Measurements from ENCODE around the gene KIF25.

KIF25 gene

DNA sequence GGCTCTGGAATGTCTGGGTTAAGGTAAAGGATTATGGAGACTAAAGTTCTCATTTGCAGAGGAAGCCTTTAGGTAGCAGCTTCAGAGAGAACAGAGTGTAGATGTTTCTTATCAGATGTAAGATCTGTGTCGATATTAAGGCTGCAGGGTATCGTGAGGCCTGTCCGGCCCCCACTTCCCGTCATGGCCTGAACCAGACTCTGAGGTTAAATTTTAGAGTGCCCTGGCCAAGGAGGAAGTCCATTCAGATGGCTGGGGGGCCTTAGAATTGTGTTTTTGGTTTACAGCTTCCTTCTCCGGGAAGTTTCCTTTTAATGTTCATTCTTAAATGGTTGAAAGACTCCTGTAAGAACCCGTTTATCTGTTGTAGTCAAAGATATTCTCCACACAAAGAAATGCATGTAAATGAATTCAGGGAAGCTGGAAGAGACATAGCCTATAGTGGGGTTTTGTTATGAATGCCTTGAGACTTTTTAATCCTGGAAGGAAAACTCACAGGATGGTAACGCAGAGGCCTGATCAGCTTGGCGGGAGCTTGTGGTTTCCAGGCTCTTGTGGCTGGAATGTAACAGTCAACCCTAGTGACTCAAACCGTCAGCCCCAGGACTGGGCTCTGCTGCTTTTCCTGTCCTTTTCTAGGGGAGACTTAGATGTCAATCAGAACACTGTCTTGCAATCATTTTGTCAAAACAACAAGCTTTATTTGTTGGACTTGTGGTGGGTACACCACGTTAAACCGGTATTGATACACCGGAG lies 34.7 kb downstream of the KIF25 start:
- peak; percentile 75 for ATAC-seq
- TF ChIP-seq GLIS3 (CRISPR knock-in tag; IDR thresholded peaks at IDR 0.05): no peak
- TF ChIP-seq, protein P1, sequence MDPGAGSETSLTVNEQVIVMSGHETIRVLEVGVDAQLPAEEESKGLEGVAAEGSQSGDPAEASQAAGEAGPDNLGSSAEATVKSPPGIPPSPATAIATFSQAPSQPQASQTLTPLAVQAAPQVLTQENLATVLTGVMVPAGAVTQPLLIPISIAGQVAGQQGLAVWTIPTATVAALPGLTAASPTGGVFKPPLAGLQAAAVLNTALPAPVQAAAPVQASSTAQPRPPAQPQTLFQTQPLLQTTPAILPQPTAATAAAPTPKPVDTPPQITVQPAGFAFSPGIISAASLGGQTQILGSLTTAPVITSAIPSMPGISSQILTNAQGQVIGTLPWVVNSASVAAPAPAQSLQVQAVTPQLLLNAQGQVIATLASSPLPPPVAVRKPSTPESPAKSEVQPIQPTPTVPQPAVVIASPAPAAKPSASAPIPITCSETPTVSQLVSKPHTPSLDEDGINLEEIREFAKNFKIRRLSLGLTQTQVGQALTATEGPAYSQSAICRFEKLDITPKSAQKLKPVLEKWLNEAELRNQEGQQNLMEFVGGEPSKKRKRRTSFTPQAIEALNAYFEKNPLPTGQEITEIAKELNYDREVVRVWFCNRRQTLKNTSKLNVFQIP (CRISPR knock-in tag; IDR thresholded peaks at IDR 0.05; ENCODE audit: borderline replicate concordance, low read depth): no peak
- no peak for TF ChIP-seq RARB (CRISPR knock-in tag; IDR thresholded peaks at IDR 0.05)

DNA sequence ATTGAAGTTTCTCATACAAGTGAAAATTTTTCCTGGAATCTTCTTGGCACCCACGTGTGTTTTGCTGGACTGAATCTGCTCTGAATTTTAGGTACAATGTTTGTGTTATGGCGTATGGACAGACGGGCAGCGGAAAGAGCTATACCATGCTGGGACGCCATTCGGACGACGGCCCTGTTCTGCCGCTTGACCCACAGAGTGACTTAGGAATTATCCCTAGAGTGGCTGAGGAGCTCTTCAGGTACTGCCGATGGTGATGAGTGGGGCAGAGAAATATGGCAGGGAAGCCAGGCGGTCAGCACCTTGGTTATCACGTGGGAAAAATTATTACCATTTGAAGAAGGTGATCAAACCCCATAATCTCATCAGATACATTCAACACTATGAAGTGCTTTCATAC lies 36.3 kb downstream of the KIF25 start:
- no peak for ATAC-seq
- TF ChIP-seq CSDC2 (CRISPR knock-in tag; IDR thresholded peaks at IDR 0.05) (no peak), ZFP30 (CRISPR knock-in tag; IDR thresholded peaks at IDR 0.05) (no peak), ZNF8 (CRISPR knock-in tag; IDR thresholded peaks at IDR 0.05) (no peak), OSR1 (CRISPR knock-in tag; IDR thresholded peaks at IDR 0.05) (no peak), ESRRG (CRISPR knock-in tag; IDR thresholded peaks at IDR 0.05) (no peak), ZFP3 (CRISPR knock-in tag; IDR thresholded peaks at IDR 0.05) (no peak), GLIS3 (CRISPR knock-in tag; IDR thresholded peaks at IDR 0.05) (no peak), ZNF565 (CRISPR knock-in tag; conservative IDR thresholded peaks at IDR 0.05; ENCODE audit: low read depth) (no peak), TOX (CRISPR knock-in tag; IDR thresholded peaks at IDR 0.05; ENCODE audit: borderline replicate concordance) (no peak), ARNTL (CRISPR knock-in tag; IDR thresholded peaks at IDR 0.05; ENCODE audit: borderline replicate concordance, low read depth) (no peak), RARB (CRISPR knock-in tag; IDR thresholded peaks at IDR 0.05) (no peak), ZC3H10 (CRISPR knock-in tag; IDR thresholded peaks at IDR 0.05) (no peak), SNAI2 (CRISPR knock-in tag; IDR thresholded peaks at IDR 0.05) (no peak), ZNF70 (CRISPR knock-in tag; IDR thresholded peaks at IDR 0.05) (no peak), TCF4 (CRISPR knock-in tag; IDR thresholded peaks at IDR 0.05; ENCODE audit: borderline replicate concordance) (no peak), BACH2 (CRISPR knock-in tag; IDR thresholded peaks at IDR 0.05; ENCODE audit: borderline replicate concordance) (no peak)
- TF ChIP-seq, protein P2, sequence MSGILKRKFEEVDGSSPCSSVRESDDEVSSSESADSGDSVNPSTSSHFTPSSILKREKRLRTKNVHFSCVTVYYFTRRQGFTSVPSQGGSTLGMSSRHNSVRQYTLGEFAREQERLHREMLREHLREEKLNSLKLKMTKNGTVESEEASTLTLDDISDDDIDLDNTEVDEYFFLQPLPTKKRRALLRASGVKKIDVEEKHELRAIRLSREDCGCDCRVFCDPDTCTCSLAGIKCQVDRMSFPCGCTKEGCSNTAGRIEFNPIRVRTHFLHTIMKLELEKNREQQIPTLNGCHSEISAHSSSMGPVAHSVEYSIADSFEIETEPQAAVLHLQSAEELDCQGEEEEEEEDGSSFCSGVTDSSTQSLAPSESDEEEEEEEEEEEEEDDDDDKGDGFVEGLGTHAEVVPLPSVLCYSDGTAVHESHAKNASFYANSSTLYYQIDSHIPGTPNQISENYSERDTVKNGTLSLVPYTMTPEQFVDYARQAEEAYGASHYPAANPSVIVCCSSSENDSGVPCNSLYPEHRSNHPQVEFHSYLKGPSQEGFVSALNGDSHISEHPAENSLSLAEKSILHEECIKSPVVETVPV (CRISPR knock-in tag; IDR thresholded peaks at IDR 0.05): no peak
- TF ChIP-seq, protein P3, sequence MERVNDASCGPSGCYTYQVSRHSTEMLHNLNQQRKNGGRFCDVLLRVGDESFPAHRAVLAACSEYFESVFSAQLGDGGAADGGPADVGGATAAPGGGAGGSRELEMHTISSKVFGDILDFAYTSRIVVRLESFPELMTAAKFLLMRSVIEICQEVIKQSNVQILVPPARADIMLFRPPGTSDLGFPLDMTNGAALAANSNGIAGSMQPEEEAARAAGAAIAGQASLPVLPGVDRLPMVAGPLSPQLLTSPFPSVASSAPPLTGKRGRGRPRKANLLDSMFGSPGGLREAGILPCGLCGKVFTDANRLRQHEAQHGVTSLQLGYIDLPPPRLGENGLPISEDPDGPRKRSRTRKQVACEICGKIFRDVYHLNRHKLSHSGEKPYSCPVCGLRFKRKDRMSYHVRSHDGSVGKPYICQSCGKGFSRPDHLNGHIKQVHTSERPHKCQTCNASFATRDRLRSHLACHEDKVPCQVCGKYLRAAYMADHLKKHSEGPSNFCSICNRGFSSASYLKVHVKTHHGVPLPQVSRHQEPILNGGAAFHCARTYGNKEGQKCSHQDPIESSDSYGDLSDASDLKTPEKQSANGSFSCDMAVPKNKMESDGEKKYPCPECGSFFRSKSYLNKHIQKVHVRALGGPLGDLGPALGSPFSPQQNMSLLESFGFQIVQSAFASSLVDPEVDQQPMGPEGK (CRISPR knock-in tag; IDR thresholded peaks at IDR 0.05; ENCODE audit: borderline replicate concordance): no peak
- TF ChIP-seq, protein P1 (CRISPR knock-in tag; IDR thresholded peaks at IDR 0.05; ENCODE audit: borderline replicate concordance, low read depth): no peak
- TF ChIP-seq, protein P4, sequence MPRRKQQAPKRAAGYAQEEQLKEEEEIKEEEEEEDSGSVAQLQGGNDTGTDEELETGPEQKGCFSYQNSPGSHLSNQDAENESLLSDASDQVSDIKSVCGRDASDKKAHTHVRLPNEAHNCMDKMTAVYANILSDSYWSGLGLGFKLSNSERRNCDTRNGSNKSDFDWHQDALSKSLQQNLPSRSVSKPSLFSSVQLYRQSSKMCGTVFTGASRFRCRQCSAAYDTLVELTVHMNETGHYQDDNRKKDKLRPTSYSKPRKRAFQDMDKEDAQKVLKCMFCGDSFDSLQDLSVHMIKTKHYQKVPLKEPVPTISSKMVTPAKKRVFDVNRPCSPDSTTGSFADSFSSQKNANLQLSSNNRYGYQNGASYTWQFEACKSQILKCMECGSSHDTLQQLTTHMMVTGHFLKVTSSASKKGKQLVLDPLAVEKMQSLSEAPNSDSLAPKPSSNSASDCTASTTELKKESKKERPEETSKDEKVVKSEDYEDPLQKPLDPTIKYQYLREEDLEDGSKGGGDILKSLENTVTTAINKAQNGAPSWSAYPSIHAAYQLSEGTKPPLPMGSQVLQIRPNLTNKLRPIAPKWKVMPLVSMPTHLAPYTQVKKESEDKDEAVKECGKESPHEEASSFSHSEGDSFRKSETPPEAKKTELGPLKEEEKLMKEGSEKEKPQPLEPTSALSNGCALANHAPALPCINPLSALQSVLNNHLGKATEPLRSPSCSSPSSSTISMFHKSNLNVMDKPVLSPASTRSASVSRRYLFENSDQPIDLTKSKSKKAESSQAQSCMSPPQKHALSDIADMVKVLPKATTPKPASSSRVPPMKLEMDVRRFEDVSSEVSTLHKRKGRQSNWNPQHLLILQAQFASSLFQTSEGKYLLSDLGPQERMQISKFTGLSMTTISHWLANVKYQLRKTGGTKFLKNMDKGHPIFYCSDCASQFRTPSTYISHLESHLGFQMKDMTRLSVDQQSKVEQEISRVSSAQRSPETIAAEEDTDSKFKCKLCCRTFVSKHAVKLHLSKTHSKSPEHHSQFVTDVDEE (CRISPR knock-in tag; IDR thresholded peaks at IDR 0.05): no peak

DNA sequence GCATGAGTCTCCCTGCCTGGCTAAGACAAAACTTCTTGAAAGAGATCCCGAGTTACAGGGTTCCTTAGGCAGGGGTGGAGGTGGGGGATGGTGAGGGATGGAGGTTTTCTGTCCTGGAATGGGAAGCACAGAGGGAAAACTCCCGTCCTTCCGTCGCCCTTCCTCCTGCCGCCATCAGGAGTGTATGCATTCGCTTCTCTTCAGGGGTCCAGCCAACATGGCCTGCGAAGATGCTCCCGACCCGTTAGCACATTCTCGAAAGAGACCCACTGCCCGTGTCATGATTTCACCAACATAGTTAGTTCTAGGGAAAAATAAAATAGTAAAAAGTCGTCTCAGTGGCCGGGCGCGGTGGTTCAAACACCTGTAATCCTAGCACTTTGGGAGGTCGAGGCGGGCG lies 37.1 kb downstream of the KIF25 start:
- no peak for ATAC-seq
- TF ChIP-seq ISL1 (CRISPR knock-in tag; IDR thresholded peaks at IDR 0.05) (no peak), BACH2 (CRISPR knock-in tag; IDR thresholded peaks at IDR 0.05; ENCODE audit: borderline replicate concordance) (no peak), ZNF565 (CRISPR knock-in tag; conservative IDR thresholded peaks at IDR 0.05; ENCODE audit: low read depth) (no peak), ZNF70 (CRISPR knock-in tag; IDR thresholded peaks at IDR 0.05) (no peak), GLIS3 (CRISPR knock-in tag; IDR thresholded peaks at IDR 0.05) (no peak), SNAI2 (CRISPR knock-in tag; IDR thresholded peaks at IDR 0.05) (no peak), ZNF8 (CRISPR knock-in tag; IDR thresholded peaks at IDR 0.05) (no peak), TOX (CRISPR knock-in tag; IDR thresholded peaks at IDR 0.05; ENCODE audit: borderline replicate concordance) (no peak), RARB (CRISPR knock-in tag; IDR thresholded peaks at IDR 0.05) (no peak), ZFP3 (CRISPR knock-in tag; IDR thresholded peaks at IDR 0.05) (no peak), OSR1 (CRISPR knock-in tag; IDR thresholded peaks at IDR 0.05) (no peak), TCF4 (CRISPR knock-in tag; IDR thresholded peaks at IDR 0.05; ENCODE audit: borderline replicate concordance) (no peak), CSDC2 (CRISPR knock-in tag; IDR thresholded peaks at IDR 0.05) (no peak)
- TF ChIP-seq, protein P5, sequence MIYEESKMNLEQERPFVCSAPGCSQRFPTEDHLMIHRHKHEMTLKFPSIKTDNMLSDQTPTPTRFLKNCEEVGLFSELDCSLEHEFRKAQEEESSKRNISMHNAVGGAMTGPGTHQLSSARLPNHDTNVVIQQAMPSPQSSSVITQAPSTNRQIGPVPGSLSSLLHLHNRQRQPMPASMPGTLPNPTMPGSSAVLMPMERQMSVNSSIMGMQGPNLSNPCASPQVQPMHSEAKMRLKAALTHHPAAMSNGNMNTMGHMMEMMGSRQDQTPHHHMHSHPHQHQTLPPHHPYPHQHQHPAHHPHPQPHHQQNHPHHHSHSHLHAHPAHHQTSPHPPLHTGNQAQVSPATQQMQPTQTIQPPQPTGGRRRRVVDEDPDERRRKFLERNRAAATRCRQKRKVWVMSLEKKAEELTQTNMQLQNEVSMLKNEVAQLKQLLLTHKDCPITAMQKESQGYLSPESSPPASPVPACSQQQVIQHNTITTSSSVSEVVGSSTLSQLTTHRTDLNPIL (CRISPR knock-in tag; IDR thresholded peaks at IDR 0.05; ENCODE audit: low read depth): no peak
- TF ChIP-seq, protein P4 (CRISPR knock-in tag; IDR thresholded peaks at IDR 0.05): no peak
